ENCODE results near the gene PDIA6.

DNA sequence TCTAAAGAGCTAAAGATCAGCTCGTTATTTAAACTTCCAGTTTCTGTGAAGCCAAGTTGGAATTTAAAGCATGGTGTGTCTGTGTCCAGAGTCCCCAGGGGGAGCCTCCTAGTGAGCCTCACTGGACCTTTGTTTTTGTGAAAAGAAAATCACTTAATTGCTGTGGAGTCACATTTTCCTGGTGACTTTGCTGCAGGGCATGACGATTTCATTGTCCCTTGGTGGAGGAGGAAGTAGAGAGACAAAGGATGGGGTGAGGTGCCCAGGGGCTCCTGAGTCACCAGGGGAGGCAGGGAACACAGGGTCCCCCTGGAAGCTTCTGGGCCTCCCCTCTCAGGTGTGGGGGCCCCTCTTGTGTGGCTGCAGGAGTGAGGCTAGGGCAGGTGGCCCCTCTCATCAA lies 71.4 kb downstream of the PDIA6 start:
- no peak for TF ChIP-seq CREB1 (IDR thresholded peaks at IDR 0.05; ENCODE audit: low read depth)
- no peak for TF ChIP-seq NFYA (IDR thresholded peaks at IDR 0.05; ENCODE audit: borderline replicate concordance, low read depth, low read length)
- TF ChIP-seq JUNB (IDR thresholded peaks at IDR 0.05): no peak

Measured in GM12878 (cell line).